HG03025 (cell line): ENCODE measurements around the gene NXF1.
"Not testable (repeated sequence)": the region's sequence is repeated elsewhere in the genome, so short reads cannot be mapped to it uniquely, and the experiment has no call there.

Source experiments
- ATAC-seq: cut with Tn5 transposase; IDR thresholded peaks from one replicate; pipeline ENCODE4 v1.9.1; 2021; ENCODE audit warnings: mild to moderate bottlenecking, moderate library complexity; ENCODE audit not compliant: unreplicated experiment, low FRiP score

NXF1 gene

GRCh38 chr11:62788991-62789390 lies 16.2 kb downstream of the NXF1 start:
- ATAC-seq = no peak

DNA sequence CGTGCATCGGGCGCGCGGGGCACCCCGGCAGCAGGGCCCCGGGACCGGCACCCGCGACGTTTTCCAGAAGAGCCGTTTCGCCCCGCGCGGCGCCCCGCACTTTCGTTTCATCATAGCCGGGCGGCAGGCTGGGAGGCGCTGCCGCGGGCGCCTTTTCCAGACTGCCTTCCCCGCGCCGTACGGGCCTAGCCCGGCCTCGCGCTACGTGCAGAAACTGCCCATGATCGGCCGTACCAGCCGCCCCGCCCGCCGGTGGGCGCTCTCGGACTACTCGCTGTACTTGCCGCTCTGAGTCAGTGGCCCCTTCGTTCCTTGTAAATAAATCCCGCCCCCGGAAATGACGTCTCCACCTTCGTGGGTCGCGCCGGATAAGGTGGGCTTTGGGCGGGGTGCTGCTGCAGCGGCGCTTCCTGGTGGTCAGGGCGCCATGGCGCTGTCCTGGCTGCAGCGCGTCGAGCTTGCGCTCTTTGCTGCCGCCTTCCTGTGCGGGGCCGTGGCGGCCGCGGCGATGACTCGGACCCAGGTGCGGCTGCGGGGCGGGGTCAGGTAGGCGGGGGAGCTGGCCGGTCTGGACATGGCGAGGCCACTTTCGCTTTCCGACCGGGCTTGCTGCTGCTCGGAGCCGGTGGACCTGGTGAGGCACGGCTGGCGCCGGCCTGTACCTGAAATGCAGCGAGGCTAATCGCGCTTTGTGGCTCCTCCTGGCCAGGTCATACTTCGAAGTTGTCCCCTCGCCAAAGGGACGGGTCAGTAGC lies 18.1 kb downstream of the NXF1 start, which contains the start of gene TMEM179B:
Gene TMEM179B, plus strand, starts transcription at position 398 of the 755 bp plus-strand sequence. Its CDS starts 30 bp downstream, at position 428.
- ATAC-seq = peak; percentile 63

- peak; percentile 52 for ATAC-seq
Observed at GRCh38 chr11:62786318-62787004, 18.8 kb downstream of the NXF1 start.

- ATAC-seq = no peak
Observed at GRCh38 chr11:62782753-62783152, 22.5 kb downstream of the NXF1 start.

DNA sequence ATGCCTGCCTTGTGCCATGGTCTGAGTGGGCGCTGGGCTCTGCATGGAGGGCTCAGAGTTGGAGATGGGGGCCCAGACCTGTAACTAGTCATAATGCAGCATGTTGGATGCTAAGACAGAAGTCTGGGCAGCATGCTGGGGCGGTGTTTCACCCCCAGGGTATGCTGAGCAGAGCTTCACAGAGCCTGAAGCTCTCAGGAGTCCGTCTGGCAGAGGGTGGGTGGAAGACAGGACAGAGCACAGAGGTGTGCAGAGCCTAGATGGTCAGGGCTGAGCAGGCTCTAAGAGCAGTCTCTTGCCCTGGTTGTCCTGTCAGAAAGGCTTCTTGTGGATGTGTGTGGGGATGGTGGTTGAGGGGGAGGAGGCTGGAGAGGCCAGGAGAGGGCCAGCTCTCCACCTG lies 26.8 kb downstream of the NXF1 start:
- no peak for ATAC-seq

DNA sequence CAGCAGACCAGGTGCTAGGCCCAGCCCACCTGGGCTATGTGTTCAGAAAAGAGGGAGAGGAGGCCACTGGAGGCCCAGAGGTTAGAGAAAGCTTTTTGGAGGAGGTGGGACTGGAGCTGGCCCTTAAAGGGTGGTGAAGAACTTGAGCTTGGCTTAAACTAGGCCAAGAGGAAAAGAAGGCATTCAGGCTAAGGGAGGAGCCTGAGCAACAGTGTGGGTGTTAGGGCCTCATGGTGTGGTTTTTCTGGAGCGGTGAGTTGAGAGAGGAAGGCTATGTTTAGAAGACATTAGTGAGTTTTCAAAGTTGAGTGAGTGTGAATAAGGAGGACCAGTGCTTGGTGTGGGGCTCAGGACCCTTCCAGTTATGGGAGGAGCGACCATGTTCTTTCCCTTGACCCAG lies 27.9 kb downstream of the NXF1 start:
- ATAC-seq = no peak

- no peak for ATAC-seq
Observed at GRCh38 chr11:62775646-62776045, 29.6 kb downstream of the NXF1 start.

- no peak for ATAC-seq
Observed at GRCh38 chr11:62774407-62774806, 30.8 kb downstream of the NXF1 start.

DNA sequence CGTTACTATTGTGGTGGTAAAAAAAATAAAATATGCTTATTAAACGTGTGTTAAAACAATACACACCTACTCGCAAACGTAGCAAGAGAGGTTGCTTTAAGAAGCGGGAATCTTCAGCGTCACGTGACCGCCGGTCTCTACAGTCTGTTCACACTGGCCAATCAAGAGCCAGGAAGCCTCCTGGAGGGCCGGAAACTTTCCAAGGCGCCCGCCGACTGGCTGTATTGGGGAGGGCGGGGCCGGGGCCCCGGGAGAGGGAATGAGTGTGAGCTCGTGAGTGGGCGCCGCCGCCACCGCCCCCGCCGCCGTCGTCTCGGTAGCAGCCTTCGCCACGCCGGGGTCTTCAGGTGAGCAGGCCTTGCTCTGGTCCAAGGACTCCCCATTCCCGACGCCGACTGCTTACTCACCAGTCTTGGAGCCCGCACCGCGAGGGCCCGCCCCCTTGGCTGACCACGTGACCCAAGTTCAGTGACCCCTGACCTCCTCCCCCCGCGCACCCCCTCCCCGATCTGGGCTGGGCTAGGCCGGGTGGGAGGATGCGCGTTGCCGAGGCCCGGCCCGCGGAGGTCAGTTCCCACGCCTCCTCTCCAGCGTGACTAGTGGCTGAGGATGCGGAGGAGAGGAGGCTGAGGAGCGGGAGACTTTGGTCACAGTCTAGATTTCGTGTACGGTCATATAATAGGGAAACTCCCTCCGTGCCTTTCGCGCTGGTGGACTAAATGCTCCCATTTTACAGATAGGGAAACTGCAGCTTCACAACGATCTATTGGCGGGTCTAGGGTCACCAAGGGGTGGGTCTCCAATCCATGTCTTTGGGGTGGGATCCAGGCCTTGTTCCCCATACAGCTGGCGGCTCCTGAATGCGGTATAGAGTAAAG lies 33.9 kb downstream of the NXF1 start, which contains the start of gene TAF6L:
Gene TAF6L, plus strand, starts transcription at position 253 of the 878 bp plus-strand sequence. CDS start 4,388 bp downstream, outside the sequence.
- peak; percentile 72 for ATAC-seq

GRCh38 chr11:62770778-62771143 lies 34.5 kb downstream of the NXF1 start:
- ATAC-seq = no peak

DNA sequence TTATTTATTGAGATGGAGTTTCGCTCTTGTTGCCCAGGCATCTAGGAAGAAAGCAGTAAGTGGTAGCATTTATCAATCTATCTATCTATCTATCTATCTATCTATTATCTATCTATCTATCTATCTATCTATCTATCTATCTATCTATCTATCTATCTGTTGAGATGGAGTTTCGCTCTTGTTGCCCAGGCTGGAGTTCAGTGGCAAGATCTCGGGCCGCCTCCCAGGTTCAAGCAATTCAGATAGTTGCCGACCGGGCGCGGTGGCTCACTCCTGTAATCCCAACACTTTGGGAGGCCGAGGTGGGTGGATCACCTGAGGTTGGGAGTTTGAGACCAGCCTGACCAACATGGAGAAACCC lies 44.4 kb downstream of the NXF1 start:
- ATAC-seq = not testable (repeated sequence)

GRCh38 chr11:62757846-62758788 lies 47.1 kb downstream of the NXF1 start:
- ATAC-seq = no peak

DNA sequence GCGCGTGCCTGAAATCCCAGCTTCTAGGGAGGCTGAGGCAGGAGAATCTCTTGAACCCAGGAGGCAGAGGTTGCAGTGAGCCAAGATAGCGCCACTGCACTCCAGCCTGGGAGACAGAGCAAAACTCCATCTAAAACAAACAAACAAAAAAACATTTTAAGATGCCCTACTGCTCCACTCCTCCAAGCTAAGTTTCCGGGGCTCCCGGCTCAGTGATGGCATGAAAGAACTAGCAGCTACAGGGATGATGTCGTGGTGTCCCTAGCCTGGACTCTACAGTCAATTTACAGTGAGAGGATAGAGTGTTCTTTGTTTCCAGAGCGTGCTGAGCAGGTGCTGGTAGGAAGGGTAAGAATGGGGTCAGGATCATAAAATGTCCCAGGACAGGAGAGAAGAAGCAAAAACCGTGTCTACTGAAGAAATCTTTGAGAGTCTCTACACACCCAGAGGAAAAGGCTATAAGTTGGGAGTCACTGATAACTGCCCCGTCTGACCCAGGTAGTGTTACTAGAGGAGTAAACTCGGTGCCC lies 50.1 kb downstream of the NXF1 start:
- no peak for ATAC-seq

DNA sequence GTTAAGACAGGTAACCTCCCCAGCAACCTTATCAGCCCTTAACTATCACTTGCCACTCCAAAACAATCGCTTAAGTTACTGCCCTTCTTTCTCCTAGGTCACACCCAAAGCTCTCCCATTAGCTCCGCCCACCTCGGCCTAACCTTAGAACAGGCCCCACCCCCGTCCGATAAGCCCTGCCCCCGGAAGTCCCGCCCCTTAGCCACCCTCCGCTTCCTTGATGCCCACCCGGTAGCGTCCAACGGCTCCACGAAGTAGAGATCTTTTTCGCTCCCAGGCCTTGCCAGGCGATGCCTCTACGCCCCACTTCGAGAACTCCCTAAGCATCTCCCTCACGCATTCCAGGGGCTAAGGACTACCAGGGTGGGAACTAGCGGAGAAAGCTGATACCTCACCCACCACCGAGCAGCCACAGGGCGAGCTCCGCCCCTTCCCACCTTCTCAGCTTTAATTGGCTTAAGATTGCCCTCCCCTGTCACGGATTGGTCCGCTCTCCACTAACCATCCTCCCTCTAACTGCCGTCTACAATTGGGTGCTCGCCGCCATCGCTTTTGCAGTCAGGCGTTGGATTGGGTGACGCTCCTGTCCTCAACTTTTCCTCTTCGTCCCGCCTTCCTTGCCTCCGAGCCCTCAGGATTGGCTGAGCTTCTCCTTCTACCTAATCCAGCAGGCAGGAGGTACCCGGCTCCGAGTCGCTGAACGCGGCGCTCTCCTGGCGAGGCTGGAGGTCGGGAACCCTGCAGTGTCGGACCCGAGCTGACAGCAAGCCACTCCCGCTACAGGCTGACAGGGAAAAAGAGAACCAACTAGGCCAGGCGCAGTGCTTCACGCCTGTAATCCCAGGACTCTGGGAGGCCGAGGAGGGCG lies 51.3 kb downstream of the NXF1 start, which contains the start of gene ZBTB3:
Gene ZBTB3, minus strand, starts transcription at position 425 of the 868 bp plus-strand sequence. CDS start 496 bp downstream, outside the sequence.
- ATAC-seq = peak; percentile 84

DNA sequence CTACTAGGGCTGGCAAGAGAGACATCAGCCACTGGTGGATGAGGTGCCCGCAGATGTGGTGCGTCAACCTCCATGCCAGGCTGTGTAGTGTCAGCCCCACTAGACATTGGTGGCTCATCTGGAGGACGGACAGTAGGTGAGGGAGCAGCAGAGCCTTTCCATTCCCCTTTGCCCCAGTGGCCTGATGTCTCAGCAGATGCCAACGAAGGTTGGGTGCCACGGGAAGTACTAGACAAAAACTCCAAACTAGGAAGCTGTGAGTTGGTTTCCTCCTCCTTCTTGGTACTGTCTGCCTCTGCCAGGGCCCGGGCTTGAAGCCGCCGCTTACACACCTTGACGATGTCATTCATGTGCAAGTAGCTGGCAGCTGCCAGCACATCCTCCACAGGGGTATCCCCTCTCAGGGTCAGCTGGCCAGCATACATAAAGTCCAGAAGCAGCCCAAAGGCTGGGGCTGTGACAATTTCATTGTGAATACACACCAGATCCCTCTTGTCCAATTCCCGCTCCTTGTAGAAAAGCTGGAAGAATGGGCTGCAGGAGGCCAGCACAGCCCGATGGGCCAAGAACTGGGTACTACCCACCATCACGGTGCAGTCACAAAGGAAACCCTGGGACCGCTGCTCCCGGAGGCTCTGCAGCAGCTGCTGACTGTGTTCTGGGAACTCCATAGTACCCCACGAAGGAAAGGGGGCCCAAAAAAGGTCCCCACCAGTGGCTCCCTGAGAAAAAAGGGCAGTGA lies 52.1 kb downstream of the NXF1 start:
- peak; percentile 3 for ATAC-seq

DNA sequence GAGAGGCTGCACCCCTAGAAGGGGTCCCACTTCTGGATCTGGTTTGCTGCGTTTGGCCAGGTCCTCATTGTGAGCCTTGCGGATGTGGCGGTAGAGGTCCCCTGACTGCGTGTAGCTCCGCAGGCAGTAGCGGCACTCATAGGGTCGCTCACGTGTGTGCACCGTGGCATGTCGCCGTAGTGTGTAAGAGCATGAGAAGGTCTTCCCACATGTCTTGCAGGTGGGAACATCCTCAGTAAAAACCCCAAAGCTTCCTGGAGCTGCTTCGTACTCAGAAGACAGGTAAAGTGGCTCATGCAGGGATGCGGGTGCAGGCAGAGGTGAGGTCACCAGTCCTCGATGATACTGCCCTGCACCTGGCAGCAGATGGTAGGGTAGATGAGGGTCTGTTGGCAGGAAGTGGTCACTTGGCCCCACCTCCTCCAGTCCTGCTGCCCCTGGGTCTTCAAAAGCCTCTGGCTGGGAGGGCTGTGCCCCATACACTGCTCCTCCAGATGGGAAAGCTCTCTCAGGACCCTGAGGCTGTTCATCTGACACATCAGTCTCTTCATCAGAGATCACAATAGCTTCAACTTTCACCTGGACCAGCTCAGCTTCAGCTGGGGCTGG lies 53.0 kb downstream of the NXF1 start:
- no peak for ATAC-seq

GRCh38 chr11:62749931-62750330 lies 55.3 kb downstream of the NXF1 start:
- ATAC-seq = not testable (repeated sequence)
